GM12875 (cell line): Measurements from ENCODE around the gene BOC.

ENCODE experiments used
- H3K4me3 ChIP-seq: one replicate; pipeline ENCODE4 v1.5.1; 2011; ENCODE audit warnings: low read depth, low read length, control low read depth
- CTCF ChIP-seq: IDR thresholded peaks from 2 replicates; pipeline ENCODE4 v1.5.1; 2011; ENCODE audit warnings: low read depth, mild to moderate bottlenecking, control low read depth, inconsistent platforms, low read length, moderate library complexity, borderline replicate concordance; ENCODE audit not compliant: insufficient read depth

BOC gene

GRCh38 chr3:113264283-113265131, 53.1 kb downstream of the BOC start:
- TF ChIP-seq CTCF = no peak
- H3K4me3 ChIP-seq = no peak overlapping the region

- H3K4me3 ChIP-seq = no peak overlapping the region
Observed at GRCh38 chr3:113265231-113265630, 53.9 kb downstream of the BOC start.

DNA sequence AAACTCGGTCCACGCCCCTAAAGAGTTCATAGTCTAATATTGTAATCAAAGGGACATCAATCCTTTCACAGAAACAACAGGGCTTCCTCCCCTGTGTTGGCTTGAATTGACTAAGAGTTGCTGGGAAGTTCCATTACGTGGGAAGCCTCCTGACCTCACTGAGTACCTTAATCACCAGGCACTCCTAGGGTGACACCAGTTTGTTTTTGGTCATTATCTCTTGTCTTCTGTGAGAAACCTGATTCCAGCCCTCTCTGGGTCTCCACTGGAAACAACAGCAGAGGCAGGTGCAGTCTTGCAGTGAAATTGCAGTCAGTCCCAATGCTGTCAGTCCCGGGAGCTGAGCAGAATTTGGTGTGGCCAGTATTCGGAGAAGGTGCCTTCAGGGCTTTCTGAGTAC, 55.4 kb downstream of the BOC start:
- no peak for TF ChIP-seq CTCF
- H3K4me3 ChIP-seq = no peak overlapping the region

More at GRCh38 chr3:113265231-113265630, 53.9 kb downstream of the BOC start:
- TF ChIP-seq CTCF = no peak

DNA sequence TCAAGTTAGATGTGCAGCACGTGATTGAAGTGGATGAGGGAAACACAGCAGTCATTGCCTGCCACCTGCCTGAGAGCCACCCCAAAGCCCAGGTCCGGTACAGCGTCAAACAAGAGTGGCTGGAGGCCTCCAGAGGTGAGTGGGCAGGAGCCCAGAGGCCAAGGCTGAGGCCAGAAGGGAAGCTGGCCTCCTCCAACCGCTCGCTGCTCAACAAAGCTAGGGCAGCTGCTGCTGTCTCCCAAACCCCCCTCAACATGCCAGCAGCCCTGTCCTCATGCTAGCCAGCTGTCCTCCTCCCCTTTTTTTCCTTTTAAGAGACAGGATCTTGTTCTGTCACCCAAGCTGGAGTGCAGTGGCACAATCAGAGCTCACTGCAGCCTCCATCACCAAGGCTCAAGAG, 57.0 kb downstream of the BOC start:
- TF ChIP-seq CTCF = no peak
- H3K4me3 ChIP-seq = no peak overlapping the region

DNA sequence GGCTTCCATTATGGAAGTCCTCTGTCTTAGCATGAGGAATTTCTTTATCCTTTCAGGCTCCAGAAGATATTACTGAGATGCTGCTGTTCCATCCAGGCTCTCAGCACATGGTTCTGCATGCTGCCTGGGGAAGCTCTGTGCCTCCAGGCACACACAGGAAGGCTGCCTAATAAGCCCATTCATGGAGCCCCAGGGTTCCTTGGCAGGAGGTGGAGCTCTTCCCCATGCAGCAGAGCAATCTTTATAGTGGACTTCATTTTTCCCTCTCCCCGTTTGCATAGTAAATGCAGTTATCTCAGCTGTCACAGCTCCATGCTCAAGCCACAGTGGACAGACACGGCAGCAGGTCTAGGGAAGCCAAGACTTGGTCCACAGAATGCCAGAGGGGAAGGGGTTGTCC, 57.6 kb downstream of the BOC start:
- no peak overlapping the region for H3K4me3 ChIP-seq
- no peak for TF ChIP-seq CTCF

DNA sequence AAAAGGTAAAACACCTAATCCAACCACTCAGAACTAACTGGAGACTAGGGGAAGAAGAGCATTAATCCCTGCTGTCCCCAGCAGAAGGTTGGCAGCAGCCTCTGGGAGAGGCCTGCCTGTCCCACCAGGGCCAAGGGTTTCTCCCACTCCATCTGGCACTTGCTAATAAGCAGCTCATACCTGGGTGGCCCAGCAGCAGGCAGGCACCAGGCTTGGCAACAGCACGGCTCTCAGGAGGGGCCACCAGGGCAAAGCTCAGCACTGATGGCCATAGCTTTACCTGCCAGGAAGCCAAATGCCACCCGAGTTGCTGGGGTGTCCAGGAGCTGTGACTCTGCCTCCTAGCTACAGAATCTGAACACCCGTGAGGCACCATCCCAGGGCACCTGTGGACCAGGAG, 58.3 kb downstream of the BOC start:
- TF ChIP-seq CTCF = no peak
- H3K4me3 ChIP-seq = no peak overlapping the region

GRCh38 chr3:113270068-113270467, 58.7 kb downstream of the BOC start:
- no peak for TF ChIP-seq CTCF
- no peak overlapping the region for H3K4me3 ChIP-seq
